ENCODE results near the gene NBAS. TPM values are rescaled to one million over a fixed set of nuclear protein-coding genes. Genes with fewer than 3 reads are reported as not detected.

NBAS gene
- total RNA-seq, 4 donors from 2014 or later: 34.0 to 51.2 (median 41.9) TPM

GRCh38 chr2:15378148-15378908 is 182.8 kb downstream of the NBAS start:
- no peak for TF ChIP-seq CTCF (IDR thresholded peaks at IDR 0.05; ENCODE audit: low read depth)

GRCh38 chr2:15377202-15377601 is 183.9 kb downstream of the NBAS start:
- no peak for TF ChIP-seq CTCF (IDR thresholded peaks at IDR 0.05; ENCODE audit: low read depth)

GRCh38 chr2:15372019-15372418 is 189.1 kb downstream of the NBAS start:
- TF ChIP-seq CTCF (IDR thresholded peaks at IDR 0.05; ENCODE audit: low read depth): no peak

GRCh38 chr2:15369129-15369528 is 192.0 kb downstream of the NBAS start:
- TF ChIP-seq CTCF (IDR thresholded peaks at IDR 0.05; ENCODE audit: low read depth): no peak

- no peak for TF ChIP-seq CTCF (IDR thresholded peaks at IDR 0.05; ENCODE audit: low read depth)
Measured at GRCh38 chr2:15367715-15368114, 193.4 kb downstream of the NBAS start.

GRCh38 chr2:15367205-15367604 is 193.9 kb downstream of the NBAS start:
- TF ChIP-seq CTCF (IDR thresholded peaks at IDR 0.05; ENCODE audit: low read depth): no peak

GRCh38 chr2:15365411-15365810 is 195.7 kb downstream of the NBAS start:
- no peak for TF ChIP-seq CTCF (IDR thresholded peaks at IDR 0.05; ENCODE audit: low read depth)

Data from subcutaneous adipose tissue (tissue), 4 donors.